ENCODE data around the gene ABCA8. TPM values are rescaled to one million over a fixed set of nuclear protein-coding genes. Genes with fewer than 3 reads are reported as not detected.

ABCA8 gene
- total and polyA plus RNA-seq, 8 donors: 22.7 to 145 (median 99.9) TPM

GRCh38 chr17:68886401-68886800 is 68.8 kb downstream of the ABCA8 start:
- no peak for DNase-seq
- intact Hi-C loops (cut with DNase I): no loop called here
- no peak for ATAC-seq
- Histone ChIP-seq H3K27me3 (no peaks in the 10 kb centered on the region), H3K36me3 (no peaks in the 10 kb centered on the region), H3K4me1 (no peaks in the 10 kb centered on the region), H3K4me3 (no peak overlapping the region), H3K9me3 (no peaks in the 10 kb centered on the region), H3K27ac (no peak overlapping the region)
- no peak for TF ChIP-seq CTCF (IDR thresholded peaks at IDR 0.05)

GRCh38 chr17:68884888-68885287 is 70.3 kb downstream of the ABCA8 start:
- Histone ChIP-seq H3K4me3 (no peak overlapping the region), H3K9me3 (peaks cover 0 to 11% of the 10 kb centered on the region in 2 donors), H3K27me3 (no peaks in the 10 kb centered on the region), H3K36me3 (peaks cover 0 to 5% of the 10 kb centered on the region in 2 donors), H3K27ac (no peak overlapping the region), H3K4me1 (no peaks in the 10 kb centered on the region)
- ATAC-seq (no peak), DNase-seq (no peak)
- intact Hi-C loops (cut with DNase I): no loop called here
- no peak for TF ChIP-seq CTCF (IDR thresholded peaks at IDR 0.05)

- H3K9me3 ChIP-seq: peaks cover 0 to 27% of the 10 kb centered on the region in 2 donors
- no peak overlapping the region for H3K4me3 ChIP-seq
- H3K36me3 ChIP-seq: peaks cover 0 to 5% of the 10 kb centered on the region in 2 donors
- intact Hi-C loops (cut with DNase I): no loop called here
- ATAC-seq (no peak), DNase-seq (no peak)
- H3K4me1 ChIP-seq: no peaks in the 10 kb centered on the region
- no peak for TF ChIP-seq CTCF (IDR thresholded peaks at IDR 0.05)
- no peak overlapping the region for H3K27ac ChIP-seq
- H3K27me3 ChIP-seq: no peaks in the 10 kb centered on the region
Observed at GRCh38 chr17:68878226-68878885, 76.8 kb downstream of the ABCA8 start.

- Histone ChIP-seq H3K27ac (no peak overlapping the region), H3K36me3 (no peaks in the 10 kb centered on the region), H3K9me3 (no peaks in the 10 kb centered on the region), H3K27me3 (no peaks in the 10 kb centered on the region), H3K4me1 (no peaks in the 10 kb centered on the region), H3K4me3 (no peak overlapping the region)
- ATAC-seq (no peak), DNase-seq (no peak)
- TF ChIP-seq CTCF (IDR thresholded peaks at IDR 0.05): no peak
- intact Hi-C loops (cut with DNase I): no loop called here
Observed at GRCh38 chr17:68871447-68871846, 83.7 kb downstream of the ABCA8 start.

- no peaks in the 10 kb centered on the region for H3K36me3 ChIP-seq
- intact Hi-C loops (cut with DNase I): no loop called here
- no peak for TF ChIP-seq CTCF (IDR thresholded peaks at IDR 0.05)
- ATAC-seq: no peak
- H3K27me3 ChIP-seq: no peaks in the 10 kb centered on the region
- no peaks in the 10 kb centered on the region for H3K4me1 ChIP-seq
- no peak for DNase-seq
- no peak overlapping the region for H3K4me3 ChIP-seq
- H3K27ac ChIP-seq: no peak overlapping the region
- no peaks in the 10 kb centered on the region for H3K9me3 ChIP-seq
Observed at GRCh38 chr17:68870976-68871375, 84.2 kb downstream of the ABCA8 start.
